ENCODE measurements around the gene PDE8B.

The PDE8B gene, protein sequence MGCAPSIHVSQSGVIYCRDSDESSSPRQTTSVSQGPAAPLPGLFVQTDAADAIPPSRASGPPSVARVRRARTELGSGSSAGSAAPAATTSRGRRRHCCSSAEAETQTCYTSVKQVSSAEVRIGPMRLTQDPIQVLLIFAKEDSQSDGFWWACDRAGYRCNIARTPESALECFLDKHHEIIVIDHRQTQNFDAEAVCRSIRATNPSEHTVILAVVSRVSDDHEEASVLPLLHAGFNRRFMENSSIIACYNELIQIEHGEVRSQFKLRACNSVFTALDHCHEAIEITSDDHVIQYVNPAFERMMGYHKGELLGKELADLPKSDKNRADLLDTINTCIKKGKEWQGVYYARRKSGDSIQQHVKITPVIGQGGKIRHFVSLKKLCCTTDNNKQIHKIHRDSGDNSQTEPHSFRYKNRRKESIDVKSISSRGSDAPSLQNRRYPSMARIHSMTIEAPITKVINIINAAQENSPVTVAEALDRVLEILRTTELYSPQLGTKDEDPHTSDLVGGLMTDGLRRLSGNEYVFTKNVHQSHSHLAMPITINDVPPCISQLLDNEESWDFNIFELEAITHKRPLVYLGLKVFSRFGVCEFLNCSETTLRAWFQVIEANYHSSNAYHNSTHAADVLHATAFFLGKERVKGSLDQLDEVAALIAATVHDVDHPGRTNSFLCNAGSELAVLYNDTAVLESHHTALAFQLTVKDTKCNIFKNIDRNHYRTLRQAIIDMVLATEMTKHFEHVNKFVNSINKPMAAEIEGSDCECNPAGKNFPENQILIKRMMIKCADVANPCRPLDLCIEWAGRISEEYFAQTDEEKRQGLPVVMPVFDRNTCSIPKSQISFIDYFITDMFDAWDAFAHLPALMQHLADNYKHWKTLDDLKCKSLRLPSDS

DNA sequence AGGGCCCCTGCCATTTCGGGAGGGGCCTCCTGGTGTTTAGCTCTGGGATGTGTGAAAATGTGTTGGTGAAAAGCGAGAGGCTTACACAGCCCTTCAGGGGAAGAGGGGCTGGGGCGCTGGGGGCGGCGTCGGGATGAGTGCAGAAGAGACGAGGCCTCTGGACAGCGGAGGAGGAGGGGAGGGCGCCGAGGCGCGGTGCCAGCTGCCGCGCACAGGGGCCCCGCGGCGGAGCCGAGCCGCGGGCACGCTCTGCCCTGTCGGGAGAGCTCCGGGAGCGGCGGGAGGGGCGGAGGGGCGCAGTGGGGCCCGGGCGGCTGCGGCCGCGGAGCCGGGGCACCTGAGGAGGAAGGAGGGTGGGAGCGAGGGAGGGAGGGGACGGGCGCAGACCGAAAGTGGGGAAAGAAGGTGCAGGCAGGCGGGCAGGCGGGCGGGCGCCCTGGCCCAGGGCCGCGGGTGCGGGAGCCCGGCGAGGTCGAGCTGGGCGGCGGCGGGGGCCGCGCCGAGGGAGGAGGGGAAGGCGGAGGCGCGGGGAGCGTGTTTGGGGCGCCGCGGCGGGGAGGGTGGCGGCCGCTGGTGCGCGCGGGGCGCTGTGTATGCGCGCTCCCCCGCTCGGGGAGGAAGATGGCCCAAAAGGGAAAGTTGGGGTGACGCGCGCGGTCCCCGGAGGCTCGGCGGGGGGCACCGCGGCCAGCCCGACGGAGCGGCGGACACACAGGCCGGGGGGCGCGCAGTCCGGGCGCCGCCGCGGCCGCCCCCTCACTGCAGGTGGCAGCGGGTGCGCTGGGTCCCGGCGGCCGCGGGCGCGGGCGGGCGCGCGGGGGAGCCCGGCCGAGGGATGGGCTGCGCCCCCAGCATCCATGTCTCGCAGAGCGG, at the start of gene PDE8B:
PDE8B (plus strand) TSS at position 590 of the 873 bp plus-strand sequence; CDS start at position 836, 246 bp downstream.
- no peak for DNase-seq (ENCODE audit: low read depth in 2 of 2)

- no peak for DNase-seq (ENCODE audit: low read depth in 2 of 2)
Measured at GRCh38 chr5:77163453-77163852, 47.0 kb upstream of the PDE8B start.

DNA sequence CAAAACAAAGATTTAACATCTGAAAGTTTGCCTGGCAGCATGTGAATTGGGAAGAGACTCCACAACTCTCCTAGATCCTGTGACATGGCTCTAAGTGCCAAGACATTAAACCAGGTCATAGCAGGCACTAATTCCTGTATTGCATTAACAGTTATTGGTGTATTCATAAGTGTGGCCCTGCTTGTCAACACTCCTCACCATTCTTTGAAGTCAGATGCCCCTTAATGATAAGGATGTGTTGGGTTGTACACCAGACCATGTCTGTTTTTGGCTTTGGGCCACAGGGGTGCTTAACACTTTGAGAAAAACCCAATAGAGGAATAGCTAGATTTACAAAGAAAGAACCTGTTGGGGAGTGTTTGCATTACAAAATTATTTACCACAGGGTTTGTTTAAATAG, 43.4 kb upstream of the PDE8B start:
- no peak for DNase-seq (ENCODE audit: low read depth in 2 of 2)

GRCh38 chr5:77167695-77168121, 42.8 kb upstream of the PDE8B start:
- no peak for DNase-seq (ENCODE audit: low read depth in 2 of 2)

GRCh38 chr5:77168161-77168878, 42.2 kb upstream of the PDE8B start:
- DNase-seq (ENCODE audit: low read depth in 2 of 2): no peak

DNA sequence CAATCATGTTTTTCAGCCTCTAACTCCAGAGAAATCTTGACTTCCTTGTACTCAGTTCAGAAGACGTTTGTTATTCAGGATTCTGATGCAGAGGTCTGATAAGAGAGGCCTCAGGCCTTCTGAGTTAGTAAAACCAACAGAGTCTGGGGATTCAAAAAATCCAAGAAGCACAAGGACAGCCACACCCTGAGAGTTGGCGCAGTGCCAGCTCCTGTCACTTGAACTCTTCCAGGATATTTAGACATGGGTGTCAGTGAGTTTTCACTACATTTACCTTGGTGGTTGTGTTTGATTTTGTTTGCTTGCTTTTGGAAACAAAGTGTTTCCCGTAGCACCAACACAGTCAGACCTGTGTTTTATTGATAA, 41.6 kb upstream of the PDE8B start:
- no peak for DNase-seq (ENCODE audit: low read depth in 2 of 2)

- DNase-seq (ENCODE audit: low read depth in 2 of 2): no peak
Measured at GRCh38 chr5:77170196-77170890, 40.1 kb upstream of the PDE8B start.

GRCh38 chr5:77171141-77171910, 39.2 kb upstream of the PDE8B start:
- DNase-seq (ENCODE audit: low read depth in 2 of 2): no peak

GRCh38 chr5:77172713-77173328, 37.7 kb upstream of the PDE8B start:
- DNase-seq (ENCODE audit: low read depth in 2 of 2): no peak

DNA sequence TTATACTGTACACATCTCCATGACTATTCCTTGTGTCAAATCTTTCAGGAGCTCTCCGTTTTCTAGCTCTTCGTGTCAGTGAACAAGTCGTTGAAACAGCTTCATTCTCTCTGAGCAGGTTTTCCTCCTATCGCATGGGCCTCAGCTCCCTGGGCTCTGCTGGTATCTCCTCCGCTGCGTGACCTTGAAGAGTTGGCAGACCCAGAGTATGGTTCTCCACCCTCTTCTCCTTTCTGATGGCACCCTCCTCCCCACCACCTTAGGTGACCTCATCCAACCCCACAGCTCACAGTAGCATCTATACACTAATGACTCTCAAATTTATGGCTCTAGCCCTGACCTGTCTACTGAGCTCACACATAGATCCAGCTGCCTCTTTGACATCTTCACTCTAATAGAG, 36.0 kb upstream of the PDE8B start:
- no peak for DNase-seq (ENCODE audit: low read depth in 2 of 2)

DNA sequence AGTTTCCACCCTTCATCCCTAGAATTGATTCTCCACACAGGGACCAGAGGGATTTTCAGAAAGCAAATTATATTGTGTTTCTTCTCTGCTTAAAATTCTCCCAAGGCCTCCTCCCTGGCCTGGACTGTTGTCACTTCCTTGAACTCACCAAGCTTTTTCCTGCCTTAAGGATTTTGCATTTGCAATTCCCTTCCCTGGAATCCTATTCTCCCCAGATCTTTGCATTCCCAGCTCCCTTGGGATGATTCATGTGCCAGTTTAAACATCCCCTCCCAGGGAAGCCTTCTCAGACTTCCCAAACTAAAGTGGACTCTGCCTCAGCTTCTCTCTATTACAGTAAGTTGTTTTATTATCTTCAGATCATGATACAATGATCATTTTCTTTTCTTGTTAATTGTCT, 35.2 kb upstream of the PDE8B start:
- DNase-seq (ENCODE audit: low read depth in 2 of 2): no peak

GRCh38 chr5:77176429-77176828, 34.1 kb upstream of the PDE8B start:
- DNase-seq (ENCODE audit: low read depth in 2 of 2): no peak

DNA sequence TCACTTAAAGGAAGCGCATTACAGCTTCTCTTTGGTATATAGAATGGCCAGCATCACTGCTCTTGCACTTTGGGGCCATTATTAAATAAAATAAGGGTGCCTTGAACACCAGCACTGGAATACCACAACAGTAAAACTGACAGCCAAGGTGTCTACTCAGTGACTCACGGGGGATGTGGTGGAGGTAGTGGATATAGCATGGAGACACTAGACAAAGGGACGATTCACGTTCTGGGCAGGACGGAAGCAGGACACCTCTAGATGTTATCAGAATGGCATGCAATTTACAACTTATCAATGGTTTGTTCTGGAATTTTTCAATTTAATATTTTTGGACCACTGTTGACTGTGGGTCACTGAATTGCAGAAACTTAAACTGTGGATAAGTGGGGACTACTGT, 32.9 kb upstream of the PDE8B start:
- DNase-seq (ENCODE audit: low read depth in 2 of 2): no peak

GRCh38 chr5:77180167-77181081, 30.1 kb upstream of the PDE8B start:
- DNase-seq (ENCODE audit: low read depth in 2 of 2): no peak

DNA sequence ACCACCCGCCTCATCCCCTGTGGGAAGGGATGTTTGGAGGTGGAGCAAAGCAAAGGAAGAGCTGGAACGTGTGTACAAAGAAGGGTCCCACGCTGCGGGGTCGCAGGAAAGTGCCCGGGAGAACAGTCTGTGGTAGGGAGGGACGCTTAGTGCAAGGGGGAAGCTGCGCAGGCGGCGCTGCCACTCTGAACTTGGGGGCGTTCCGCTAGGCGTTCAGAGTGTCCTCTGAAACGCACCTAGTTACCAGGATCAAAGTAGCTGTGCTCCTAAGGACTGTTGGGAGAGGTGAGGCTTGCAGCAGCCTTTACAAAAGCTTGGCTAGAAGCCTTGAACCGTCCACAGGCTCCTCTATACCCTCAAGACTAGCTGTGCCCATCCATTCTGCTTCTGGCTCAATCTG, 29.3 kb upstream of the PDE8B start:
- DNase-seq (ENCODE audit: low read depth in 2 of 2): no peak

DNA sequence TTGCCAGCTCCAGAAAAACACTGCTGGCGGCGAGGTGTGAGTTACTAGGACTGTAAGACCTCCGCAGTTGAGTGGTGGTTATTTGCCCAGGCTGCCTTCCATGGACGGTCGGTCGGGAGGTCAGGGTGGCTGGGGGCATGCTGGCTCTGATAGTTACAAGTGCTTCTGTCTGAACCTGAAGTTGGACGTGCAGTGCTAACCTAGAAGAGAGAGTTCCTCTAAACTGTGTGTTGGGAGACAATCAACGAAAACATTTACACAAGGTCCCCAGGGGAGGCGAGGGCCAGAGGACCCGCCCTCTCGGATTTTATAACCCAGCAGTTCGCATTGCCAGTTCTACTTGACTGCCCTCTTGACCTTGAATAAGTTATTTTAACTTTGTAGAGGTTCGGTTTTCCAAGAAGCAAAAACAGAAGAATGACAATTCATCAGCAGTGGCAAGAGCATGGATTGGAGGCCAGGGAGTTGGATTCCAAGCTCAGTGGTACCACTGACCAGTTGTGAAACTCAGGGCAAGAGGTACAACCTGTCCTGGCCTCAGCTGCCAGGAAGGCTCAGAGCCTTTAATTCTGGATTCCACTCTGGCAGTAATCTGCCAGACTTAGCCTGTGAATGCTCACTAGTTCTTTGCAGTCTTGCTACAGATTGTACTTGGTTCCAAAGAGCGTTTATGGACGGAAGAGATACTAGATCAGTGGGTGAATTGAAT, 28.7 kb upstream of the PDE8B start:
- DNase-seq (ENCODE audit: low read depth in 2 of 2): no peak

DNA sequence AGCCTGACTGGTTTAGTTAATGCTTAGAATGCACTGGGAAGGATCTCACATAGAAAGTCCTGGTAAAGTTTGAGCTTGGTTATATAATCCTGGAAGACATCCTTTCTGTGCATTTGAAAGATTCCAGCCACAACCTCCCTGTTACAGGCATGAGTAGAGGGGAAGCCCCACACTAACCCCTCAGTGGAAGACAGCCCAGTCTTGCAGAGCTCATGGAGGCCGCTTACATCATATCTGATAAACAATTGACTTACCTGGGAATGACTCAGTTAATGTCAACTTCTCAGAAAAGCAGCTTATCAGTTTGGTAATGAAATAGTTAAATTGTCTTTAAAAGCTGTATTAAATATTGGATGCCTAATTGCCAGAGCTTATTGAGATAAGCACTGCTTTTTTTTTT, 28.1 kb upstream of the PDE8B start:
- DNase-seq (ENCODE audit: low read depth in 2 of 2): no peak

Measured in stimulated activated CD8-positive, alpha-beta memory T cell treated with anti-CD3 and anti-CD28 coated beads, Interleukin-15, amount 100 ng/mL, for 48 hours (primary cell).